Measurements from ENCODE around the gene TKTL1.
"Not testable (repeated sequence)": the region's sequence is repeated elsewhere in the genome, so short reads cannot be mapped to it uniquely, and the experiment has no call there.

TKTL1 gene, protein sequence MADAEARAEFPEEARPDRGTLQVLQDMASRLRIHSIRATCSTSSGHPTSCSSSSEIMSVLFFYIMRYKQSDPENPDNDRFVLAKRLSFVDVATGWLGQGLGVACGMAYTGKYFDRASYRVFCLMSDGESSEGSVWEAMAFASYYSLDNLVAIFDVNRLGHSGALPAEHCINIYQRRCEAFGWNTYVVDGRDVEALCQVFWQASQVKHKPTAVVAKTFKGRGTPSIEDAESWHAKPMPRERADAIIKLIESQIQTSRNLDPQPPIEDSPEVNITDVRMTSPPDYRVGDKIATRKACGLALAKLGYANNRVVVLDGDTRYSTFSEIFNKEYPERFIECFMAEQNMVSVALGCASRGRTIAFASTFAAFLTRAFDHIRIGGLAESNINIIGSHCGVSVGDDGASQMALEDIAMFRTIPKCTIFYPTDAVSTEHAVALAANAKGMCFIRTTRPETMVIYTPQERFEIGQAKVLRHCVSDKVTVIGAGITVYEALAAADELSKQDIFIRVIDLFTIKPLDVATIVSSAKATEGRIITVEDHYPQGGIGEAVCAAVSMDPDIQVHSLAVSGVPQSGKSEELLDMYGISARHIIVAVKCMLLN

DNA sequence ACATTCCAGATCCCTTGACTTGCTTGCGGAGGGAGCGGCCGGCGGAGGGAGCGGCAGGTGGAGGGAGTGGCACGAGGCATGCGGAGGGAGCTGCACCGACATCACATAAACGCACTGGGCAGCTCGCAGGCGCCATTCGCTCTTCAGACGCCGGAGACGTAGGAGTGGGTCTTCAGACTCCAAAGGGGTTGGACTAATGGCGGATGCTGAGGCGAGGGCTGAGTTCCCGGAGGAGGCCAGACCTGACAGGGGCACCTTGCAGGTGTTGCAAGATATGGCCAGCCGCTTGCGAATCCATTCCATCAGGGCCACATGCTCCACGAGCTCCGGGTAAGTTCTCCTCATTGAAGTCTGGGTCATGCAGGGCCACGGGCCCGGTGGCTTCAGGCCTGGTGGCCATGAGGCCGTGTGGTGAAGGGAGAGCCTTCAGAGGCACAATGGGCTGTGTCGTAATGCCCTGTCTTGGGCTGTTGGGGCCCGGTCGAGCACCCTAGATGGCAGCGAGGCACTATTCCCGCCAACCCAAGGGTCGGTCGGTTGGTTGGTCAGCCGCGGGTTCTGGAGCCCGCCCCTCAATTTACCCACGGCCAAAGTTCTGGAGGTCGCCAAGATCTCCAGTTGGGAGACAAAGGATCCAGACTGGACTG, at the start of gene TKTL1:
Gene TKTL1 (plus strand): TSS at position 132 of the 647 bp plus-strand sequence. CDS start 65 bp downstream, at position 197.
- no peak for DNase-seq (ENCODE audit: low read depth)

DNA sequence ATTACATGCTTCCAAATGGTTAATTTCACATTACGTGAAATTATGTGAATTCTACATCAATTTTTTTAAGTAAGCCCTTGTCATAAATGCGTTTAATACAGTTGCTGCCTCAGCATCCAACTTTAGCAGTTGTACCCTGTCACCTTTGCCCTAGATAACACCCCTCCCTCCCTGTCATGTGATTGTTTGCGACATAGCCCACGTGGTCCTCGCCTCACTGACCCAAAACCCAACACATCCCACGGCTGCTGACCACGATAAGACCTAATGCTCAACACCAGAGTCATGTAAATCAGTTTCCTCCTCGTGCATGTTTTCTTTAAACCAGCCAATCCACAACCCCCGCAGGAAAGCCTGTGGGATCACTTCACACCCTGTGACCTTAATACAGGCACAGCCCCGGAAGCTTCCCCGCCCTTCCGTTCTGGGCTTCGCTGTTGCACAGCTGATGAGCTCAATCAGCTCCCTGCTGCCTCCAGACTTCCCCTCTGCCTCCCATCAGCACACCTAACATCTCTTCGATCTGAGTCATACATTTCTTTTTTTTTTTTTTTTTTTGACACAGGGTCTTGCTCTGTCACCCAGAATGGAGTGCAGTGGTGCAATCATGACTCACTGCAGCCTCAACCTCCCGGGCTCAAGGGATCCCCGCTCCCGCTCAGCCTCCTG, 48.1 kb upstream of the TKTL1 start:
- DNase-seq (ENCODE audit: low read depth) = not testable (repeated sequence)

DNA sequence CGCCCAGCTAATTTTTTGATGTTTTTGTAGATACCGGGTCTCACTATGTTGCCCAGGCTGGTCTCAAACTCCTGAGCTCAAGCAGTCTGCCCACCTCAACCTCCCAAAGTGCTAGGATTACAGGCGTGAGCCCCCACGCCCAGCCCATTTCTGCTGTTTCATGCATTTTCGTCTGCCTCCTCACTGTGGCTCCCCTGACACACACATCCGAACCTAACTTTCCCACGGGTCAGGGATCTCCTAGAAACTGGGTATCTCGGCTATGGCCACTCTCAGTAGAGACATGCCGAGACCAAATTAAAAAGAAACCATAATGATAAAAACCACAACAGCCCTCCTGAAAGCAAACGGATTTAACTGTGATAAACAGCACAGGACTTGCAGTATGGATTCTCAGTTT, 47.5 kb upstream of the TKTL1 start:
- not testable (repeated sequence) for DNase-seq (ENCODE audit: low read depth)

DNA sequence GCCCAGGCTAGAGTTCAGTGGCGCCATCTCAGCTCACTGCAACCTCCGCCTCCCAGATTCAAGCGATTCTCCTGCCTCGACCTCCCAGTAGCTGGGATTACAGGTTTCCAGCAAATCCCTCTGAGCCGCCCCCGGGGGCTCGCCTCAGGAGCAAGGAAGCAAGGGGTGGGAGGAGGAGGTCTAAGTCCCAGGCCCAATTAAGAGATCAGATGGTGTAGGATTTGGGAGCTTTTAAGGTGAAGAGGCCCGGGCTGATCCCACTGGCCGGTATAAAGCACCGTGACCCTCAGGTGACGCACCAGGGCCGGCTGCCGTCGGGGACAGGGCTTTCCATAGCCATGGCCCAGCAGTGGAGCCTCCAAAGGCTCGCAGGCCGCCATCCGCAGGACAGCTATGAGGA, 38.3 kb upstream of the TKTL1 start, which contains the start of gene OPN1MW3:
Gene OPN1MW3 (plus strand): TSS at position 301 of the 400 bp plus-strand sequence. CDS start 38 bp downstream, at position 339.
- DNase-seq (ENCODE audit: low read depth) = not testable (repeated sequence)

DNA sequence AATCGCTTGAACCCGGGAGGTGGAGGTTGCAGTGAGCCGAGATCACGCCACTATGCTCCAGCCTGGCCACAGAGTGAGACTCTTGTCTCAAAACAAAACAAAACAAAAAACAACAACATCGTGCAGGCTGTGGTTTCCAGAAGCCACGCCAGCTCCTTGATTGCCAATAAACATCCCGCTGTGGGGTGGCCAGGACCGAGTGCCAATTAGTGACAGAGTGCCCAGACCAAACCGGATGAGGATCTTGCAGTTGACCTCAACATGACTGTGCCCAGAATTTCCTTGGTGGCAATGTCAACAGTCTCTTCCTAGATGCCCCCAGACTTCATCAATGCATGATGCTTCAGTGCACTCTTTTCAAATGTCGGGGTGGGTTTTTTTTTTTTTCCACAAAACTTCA, 36.9 kb upstream of the TKTL1 start:
- not testable (repeated sequence) for DNase-seq (ENCODE audit: low read depth)

DNA sequence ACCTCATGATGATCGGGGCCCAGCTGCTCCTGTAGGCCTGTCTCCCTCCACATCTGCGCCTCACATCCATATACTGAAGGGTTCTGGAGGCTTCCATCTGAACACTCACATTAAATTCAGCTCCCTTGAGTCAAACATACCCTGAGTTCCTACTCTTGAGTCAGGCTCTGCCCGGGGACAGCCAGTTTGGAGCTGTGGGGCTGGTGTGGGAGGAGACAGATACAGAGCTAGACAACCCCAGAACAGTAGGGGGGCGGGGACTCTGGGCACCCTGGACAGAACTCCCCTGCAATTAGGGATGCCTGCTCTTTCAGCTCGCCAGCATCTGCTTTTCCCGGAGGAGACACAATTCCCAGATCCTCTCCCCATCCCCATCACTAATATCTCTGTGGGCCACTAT, 32.5 kb upstream of the TKTL1 start:
- DNase-seq (ENCODE audit: low read depth) = not testable (repeated sequence)

DNA sequence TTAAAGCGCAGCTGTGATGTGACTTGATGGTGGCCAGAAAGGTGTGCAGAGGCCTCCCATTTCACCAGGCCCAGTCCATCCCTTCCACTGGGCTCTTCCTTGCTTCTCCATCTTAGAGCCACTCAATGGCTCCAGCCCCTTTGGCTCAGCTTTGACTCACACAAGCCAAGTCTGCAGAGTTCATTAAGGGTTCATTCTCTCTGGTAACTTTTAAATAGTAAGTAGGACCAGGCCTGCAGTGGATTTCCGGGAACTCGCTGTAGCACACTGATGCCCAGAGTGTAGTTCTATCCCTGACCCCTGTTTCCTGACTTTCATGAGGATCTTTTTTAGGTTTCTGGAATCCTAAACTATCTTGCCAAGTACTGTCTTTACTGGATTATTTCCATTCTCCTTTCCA, 26.4 kb upstream of the TKTL1 start:
- not testable (repeated sequence) for DNase-seq (ENCODE audit: low read depth)

DNA sequence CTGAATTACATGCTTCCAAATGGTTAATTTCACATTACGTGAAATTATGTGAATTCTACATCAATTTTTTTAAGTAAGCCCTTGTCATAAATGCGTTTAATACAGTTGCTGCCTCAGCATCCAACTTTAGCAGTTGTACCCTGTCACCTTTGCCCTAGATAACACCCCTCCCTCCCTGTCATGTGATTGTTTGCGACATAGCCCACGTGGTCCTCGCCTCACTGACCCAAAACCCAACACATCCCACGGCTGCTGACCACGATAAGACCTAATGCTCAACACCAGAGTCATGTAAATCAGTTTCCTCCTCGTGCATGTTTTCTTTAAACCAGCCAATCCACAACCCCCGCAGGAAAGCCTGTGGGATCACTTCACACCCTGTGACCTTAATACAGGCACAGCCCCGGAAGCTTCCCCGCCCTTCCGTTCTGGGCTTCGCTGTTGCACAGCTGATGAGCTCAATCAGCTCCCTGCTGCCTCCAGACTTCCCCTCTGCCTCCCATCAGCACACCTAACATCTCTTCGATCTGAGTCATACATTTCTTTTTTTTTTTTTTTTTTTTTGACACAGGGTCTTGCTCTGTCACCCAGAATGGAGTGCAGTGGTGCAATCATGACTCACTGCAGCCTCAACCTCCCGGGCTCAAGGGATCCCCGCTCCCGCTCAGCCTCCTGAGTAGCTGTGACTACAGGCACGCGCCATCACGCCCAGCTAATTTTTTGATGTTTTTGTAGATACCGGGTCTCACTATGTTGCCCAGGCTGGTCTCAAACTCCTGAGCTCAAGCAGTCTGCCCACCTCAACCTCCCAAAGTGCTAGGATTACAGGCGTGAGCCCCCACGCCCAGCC, 10.9 kb upstream of the TKTL1 start:
- DNase-seq (ENCODE audit: low read depth) = not testable (repeated sequence)

DNA sequence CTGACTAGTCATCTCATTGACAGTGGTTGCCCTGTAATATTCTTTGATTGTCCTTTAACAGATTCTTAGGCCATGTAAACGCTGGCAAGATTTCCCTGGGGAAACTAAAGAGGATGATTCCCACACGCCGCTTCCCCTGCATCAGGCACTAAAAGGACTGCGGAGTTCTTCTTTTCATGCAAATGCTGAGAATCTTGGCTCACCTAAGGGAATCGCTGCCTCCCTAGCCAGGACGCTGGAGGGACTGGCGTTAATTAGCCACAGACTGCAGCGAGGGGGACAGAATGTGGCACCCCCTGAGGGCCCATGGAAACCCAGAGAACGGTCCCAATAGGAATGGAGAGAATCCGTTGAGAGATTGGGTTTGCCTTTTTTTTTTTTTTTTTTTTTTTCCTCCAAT, 9.2 kb upstream of the TKTL1 start:
- not testable (repeated sequence) for DNase-seq (ENCODE audit: low read depth)

DNA sequence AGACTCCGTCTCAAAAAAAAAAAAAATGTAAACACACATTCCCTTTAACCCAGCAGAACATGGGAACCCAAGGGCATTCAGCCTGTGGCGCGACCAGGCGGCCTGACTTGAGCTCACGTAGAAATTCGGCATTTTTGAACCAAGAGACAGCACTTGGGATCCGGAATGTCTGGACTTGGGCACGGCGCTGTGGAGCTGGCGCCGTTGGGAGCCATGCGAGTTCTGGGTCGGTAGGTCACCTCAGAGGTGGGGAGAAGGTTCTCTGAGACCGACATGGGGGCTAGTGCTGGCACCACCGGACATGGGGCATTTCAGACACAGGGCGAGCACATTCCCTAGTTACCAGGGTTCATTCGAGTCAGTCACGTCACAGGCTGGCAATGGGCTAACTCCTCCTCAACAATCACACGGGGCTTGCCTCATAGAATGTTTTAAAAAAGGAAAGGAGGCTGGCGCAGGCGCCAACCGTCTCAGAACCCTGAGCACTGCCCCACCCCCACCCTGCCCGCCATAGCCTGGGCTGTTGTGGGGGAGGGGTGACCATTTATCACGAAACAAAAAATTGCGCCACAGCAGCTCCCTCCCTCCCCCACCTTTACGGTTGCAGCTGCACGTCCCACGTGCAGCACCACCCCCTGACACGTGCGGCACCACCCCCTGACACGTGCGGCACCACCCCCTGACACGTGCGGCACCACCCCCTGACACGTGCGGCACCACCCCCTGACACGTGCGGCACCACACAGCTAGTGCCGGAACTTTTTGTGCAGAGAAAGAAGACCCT, 612 bp upstream of the TKTL1 start, which contains the start of gene TEX28:
Gene TEX28 (minus strand): TSS at position 334 of the 784 bp plus-strand sequence. CDS start 3,007 bp downstream, outside the sequence.
- DNase-seq (ENCODE audit: low read depth) = no peak

DNA sequence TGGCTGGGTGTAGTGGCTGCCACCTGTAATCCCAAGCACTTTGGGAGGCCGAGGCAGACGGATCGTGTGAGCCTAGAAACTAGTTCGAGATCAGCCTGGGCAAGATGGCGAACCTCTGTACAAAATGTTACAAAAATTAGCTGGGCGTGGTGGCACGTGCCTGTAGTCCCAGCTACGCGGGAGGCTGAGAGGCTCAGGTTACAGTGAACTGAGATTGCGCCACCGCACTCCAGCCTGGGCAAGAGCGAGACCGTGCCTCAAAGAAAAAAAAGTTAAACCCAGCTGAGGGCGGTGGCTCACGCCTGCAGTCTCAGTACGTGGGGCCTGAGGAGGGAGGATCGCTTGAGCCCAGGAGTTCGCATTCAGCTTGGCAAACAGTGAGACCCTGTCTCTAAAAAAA, 1.1 kb downstream of the TKTL1 start:
- DNase-seq (ENCODE audit: low read depth) = no peak

DNA sequence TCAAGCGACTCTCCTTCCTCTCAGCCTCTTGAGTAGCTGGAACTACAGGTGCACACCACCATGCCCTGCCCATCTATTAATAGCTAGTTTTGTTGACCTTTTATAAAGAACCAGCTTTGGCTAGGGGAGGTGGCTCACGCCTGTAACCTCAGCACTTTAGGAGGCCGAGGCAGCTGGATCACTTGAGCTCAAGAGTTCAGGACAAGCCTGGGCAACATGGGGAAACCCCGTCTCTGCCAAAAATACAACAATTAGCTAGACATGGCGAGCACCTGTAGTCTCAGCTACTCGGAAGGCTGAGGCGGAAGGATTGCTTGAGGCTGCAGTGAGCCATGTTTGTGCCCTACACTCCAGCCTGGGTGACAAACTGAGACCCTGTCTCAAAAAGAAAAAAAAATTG, 2.7 kb downstream of the TKTL1 start:
- DNase-seq (ENCODE audit: low read depth) = no peak

DNA sequence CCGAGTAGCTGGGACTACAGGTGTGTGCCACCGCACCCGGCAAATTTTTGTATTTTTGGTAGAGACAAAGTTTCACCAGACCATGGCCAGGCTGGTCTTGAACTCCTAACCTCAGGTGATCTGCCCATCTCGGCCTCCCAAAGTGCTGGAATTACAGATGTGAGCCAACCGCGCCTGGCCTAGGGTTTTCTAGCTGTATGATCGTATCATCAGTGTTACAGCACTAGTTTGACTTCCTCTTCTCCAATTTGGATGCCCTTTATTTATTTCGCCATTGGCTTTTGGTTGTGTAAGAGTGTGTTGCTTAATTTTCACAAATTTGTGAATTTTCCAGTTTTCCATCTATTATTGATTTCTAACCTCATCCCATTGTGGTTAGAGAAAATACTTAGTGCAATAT, 5.2 kb downstream of the TKTL1 start:
- DNase-seq (ENCODE audit: low read depth) = no peak

DNA sequence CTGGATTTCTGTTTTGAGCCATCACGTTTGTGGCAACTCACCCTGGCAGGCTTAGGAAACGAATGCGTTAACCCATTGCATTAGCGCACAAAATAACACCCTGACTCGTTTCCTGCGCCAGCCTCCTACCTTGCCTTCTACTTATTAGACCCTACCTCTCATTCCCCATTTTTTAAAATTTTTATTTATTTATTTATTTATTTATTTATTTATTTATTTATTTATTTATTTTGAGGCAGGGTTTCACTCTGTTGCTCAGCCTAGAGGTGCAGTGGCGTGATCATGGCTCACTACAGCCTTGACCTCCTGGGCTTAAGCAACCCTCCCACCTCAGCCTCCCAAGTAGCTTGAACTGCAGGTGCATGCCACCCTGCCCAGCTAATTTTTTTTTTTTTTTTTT, 7.4 kb downstream of the TKTL1 start:
- DNase-seq (ENCODE audit: low read depth) = not testable (repeated sequence)

DNA sequence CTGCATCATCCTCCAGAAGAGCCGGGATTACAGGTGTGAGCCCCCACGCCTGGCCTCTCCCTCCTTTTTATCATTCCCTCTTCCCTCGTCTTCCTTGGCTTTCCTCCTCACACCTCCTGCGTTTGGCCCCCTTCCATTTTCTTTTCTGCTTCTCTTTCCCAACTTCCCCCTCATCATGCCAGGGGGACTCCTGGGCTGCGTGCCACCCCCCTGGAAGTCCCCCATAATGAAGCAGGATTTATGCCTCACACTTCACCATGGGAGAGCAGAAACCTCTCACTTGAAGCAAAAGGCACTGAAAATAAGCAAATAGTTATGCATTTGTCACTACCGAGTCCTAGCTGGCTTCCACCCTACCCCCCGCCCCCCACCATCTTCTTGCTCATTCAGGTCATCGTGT, 7.9 kb downstream of the TKTL1 start:
- no peak for DNase-seq (ENCODE audit: low read depth)

DNA sequence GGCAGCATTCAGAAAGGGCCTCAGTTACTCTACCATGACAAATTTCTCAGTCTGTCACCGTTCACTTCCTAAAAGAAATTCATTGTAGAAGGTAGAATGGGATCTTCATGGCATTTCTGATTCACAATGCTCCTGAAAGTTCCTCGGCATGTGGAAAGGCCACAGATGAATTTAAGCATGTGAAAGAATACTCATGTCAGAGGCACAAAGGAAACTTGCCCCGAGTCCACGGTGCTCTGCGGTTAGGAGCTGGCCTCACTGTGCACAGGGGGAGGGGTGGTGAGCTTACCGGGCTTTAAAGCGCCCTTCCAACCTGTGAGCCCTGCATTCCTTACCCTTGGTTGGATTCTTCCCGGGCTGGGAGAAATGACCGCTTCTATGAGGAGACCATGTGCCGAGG, 9.3 kb downstream of the TKTL1 start:
- DNase-seq (ENCODE audit: low read depth) = no peak

DNA sequence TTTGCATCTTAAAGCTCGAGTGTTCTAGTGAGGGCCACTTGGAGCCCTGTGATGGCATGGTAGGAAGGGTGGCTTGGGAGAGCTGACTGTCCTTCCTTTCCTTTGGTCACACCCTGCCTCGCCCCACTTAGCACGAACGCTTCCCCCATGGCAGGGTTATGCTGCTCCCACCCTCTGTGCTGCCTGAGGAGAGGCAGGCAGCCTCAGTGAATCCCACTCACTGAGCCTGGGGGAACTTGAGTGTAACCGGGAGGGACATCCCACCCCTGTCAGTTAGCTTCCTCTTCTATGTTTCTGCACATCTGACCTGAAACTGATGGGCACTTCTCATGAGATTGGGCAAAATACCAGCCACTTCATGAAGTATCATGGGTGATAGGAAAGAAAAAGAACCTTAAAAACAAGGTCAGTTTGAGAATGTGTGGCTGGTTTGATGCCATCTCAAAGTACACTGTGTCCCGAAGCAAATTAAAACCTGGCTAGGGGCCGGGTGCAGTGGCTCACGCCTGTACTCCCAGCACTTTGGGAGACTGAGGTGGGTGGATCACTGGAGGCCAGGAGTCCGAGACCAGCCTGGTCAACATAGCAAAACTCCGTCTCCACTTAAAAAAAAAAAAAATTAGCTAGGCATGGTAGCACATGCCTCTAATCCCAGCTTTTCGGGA, 10.1 kb downstream of the TKTL1 start:
- DNase-seq (ENCODE audit: low read depth) = no peak

DNA sequence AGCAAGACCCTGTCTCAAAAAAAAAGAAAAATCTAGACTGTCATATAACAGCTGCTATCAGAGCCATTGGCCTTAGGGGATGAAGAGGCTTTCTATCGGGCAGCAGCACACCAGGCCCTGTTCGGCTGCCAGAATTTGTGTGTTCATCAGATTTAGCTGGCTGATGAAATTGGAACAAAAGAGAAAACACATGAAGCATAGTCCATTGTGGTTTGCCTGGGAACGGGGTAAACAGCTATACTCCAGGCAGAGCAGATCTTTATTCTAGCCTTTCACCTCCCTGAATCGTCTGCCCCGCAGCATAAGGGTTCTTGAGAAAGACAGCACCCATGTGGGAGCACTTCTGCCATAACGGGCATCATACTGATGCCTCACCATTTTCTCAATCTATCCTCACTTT, 11.6 kb downstream of the TKTL1 start:
- DNase-seq (ENCODE audit: low read depth) = no peak

DNA sequence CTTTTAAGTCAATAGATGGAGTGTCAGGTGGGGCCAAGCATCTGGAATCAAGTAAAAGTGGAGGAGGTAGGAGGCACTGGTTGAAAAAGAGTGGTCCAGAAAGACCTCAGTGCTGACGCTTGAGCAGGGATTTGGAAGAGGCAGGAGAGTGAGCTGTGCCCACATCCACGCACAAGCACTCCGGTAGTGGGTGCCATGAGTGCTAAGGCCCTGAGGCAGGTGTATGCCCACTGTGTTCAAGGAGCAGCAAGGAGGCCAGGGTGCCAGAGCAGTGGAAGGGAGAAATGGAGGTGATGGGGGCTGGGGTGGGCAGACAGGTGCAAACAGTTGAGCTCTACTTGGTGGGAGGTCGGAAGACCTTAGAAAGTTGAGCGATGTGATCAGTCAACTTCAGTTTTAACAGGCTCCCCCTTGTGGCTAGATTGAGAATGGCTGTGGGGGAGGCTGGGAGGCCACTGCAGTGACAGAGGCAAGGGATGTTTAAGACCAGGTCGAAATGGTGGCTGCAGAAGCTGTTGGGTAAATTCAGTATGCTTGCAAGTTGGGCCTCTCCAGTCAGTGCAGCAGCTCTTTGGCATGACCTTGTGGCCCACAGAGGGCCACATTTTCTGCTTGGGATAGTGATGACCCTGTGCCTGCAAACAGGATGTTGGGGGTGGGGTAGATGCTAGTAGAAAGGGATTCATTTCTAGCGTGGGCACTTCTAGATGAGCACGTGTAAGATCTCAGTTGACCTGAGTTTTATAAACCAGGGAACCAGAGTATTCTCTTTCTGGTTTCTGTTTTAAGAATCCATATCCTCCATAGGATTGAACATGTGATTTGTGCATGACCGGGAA, 12.7 kb downstream of the TKTL1 start:
- no peak for DNase-seq (ENCODE audit: low read depth)

All from HS-5 (cell line).